Neuronal stem cell (in vitro differentiated cells): ENCODE results near the gene UBE2L3.
"Not testable (repeated sequence)": the region's sequence is repeated elsewhere in the genome, so short reads cannot be mapped to it uniquely, and the experiment has no call there.

ENCODE experiments used
- DNase-seq: peaks from one replicate; pipeline ENCODE4 v3.0.0-alpha.2; 2013; ENCODE audit warnings: low spot score
- H2AFZ ChIP-seq: one replicate; pipeline ENCODE4 v1.6.1; 2013; ENCODE audit warnings: mild to moderate bottlenecking, low read length, inconsistent platforms
- H2AK5ac ChIP-seq: 2 replicates; pipeline ENCODE4 v1.6.1; 2013; ENCODE audit warnings: low read depth, mild to moderate bottlenecking, inconsistent platforms, low read length, moderate library complexity, mixed read lengths
- H2BK120ac ChIP-seq: 2 replicates; pipeline ENCODE4 v1.6.1; 2013; ENCODE audit warnings: low read depth, mild to moderate bottlenecking, inconsistent platforms, low read length, moderate library complexity, mixed read lengths
- H2BK12ac ChIP-seq: one replicate; pipeline ENCODE4 v1.6.1; 2013; ENCODE audit warnings: low read length, inconsistent platforms
- H2BK15ac ChIP-seq: 2 replicates; pipeline ENCODE4 v1.6.1; 2013; ENCODE audit warnings: mild to moderate bottlenecking, low read length, inconsistent platforms, mixed read lengths
- H2BK5ac ChIP-seq: one replicate; pipeline ENCODE4 v1.6.1; 2013; ENCODE audit warnings: inconsistent platforms, mild to moderate bottlenecking, low read length, moderate library complexity
- H3K14ac ChIP-seq: one replicate; pipeline ENCODE4 v1.6.1; 2013; ENCODE audit warnings: low read length, inconsistent platforms
- H3K18ac ChIP-seq: 2 replicates; pipeline ENCODE4 v1.6.1; 2013; ENCODE audit warnings: low read length, inconsistent platforms
- H3K23ac ChIP-seq: 2 replicates; pipeline ENCODE4 v1.6.1; 2013; ENCODE audit warnings: low read depth, mild to moderate bottlenecking, mixed read lengths, low read length, inconsistent platforms; ENCODE audit not compliant: poor library complexity
- H3K27ac ChIP-seq: replicated peaks from 3 replicates; pipeline ENCODE4 v1.5.1; 2013; ENCODE audit warnings: low read length, inconsistent platforms
- H3K27me3 ChIP-seq, 3 experiments: 2 replicates each; pipeline ENCODE4 v1.6.1; 2013; ENCODE audit warnings: low read length in 3 of 3, mild to moderate bottlenecking in 2 of 3, inconsistent platforms in 1 of 3, low read depth in 1 of 3, mixed read lengths in 1 of 3, moderate library complexity in 1 of 3; ENCODE audit not compliant: control insufficient read depth in 3 of 3, insufficient read depth in 3 of 3
- H3K36me3 ChIP-seq, 2 donors: replicated peaks in 1 of 2; 2 replicates each; pipeline ENCODE4 v1.6.1; 2013; ENCODE audit warnings: low read length in 2 of 2; ENCODE audit not compliant: control insufficient read depth in 2 of 2, insufficient read depth in 2 of 2
- H3K4ac ChIP-seq: 2 replicates; pipeline ENCODE4 v1.6.1; 2013; ENCODE audit warnings: inconsistent platforms, mild to moderate bottlenecking, low read length, moderate library complexity
- H3K4me1 ChIP-seq, 2 donors: 1 replicate in 1 of 2; 2 replicates in 1 of 2; pipeline ENCODE4 v1.6.1; 2013; ENCODE audit warnings: low read length in 2 of 2, low read depth in 1 of 2; ENCODE audit not compliant: control insufficient read depth in 2 of 2, insufficient read depth in 1 of 2
- H3K4me2 ChIP-seq: one replicate; pipeline ENCODE4 v1.6.1; 2013; ENCODE audit warnings: mild to moderate bottlenecking, low read length, inconsistent platforms; ENCODE audit not compliant: insufficient read depth, poor library complexity, severe bottlenecking
- H3K4me3 ChIP-seq, 2 donors: 2 replicates each; pipeline ENCODE4 v1.5.1; 2013; ENCODE audit warnings: low read length in 2 of 2, mild to moderate bottlenecking in 2 of 2, inconsistent platforms in 1 of 2, moderate library complexity in 1 of 2
- H3K79me1 ChIP-seq: one replicate; pipeline ENCODE4 v1.6.1; 2013; ENCODE audit warnings: low read depth, mild to moderate bottlenecking, inconsistent platforms, low read length, moderate library complexity
- H3K9ac ChIP-seq: one replicate; pipeline ENCODE4 v1.6.1; 2013; ENCODE audit warnings: mild to moderate bottlenecking, low read depth, low read length, inconsistent platforms; ENCODE audit not compliant: poor library complexity
- H3K9me3 ChIP-seq, 2 donors: replicated peaks in 1 of 2; 2 replicates each; pipeline versions ENCODE3 to v1.6.1; 2013; ENCODE audit warnings: low read length in 2 of 2, mild to moderate bottlenecking in 2 of 2, inconsistent platforms in 1 of 2, low read depth in 1 of 2, mixed read lengths in 1 of 2, moderate library complexity in 1 of 2; ENCODE audit not compliant: control insufficient read depth in 2 of 2, insufficient read depth in 1 of 2
- H4K8ac ChIP-seq: one replicate; pipeline ENCODE4 v1.6.1; 2013; ENCODE audit warnings: low read depth, mild to moderate bottlenecking, inconsistent platforms, low read length, moderate library complexity
- H4K91ac ChIP-seq: one replicate; pipeline ENCODE4 v1.6.1; 2013; ENCODE audit warnings: low read length, low read depth, mild to moderate bottlenecking, inconsistent platforms; ENCODE audit not compliant: poor library complexity
- WGBS, 2 donors: extraction: QIAGEN DNeasy Blood & Tissue Kit; methylation state at CpG; one replicate each; pipeline ENCODE4 v1.1.7; 2013; ENCODE audit warnings: missing lambda C conversion rate in 2 of 2, mixed read lengths in 1 of 2; ENCODE audit not compliant: insufficient read length in 2 of 2, insufficient replicate concordance in 1 of 2; ENCODE audit errors: extremely low coverage in 2 of 2; 5-methylcytosine and 5-hydroxymethylcytosine counted together

Gene UBE2L3

DNA sequence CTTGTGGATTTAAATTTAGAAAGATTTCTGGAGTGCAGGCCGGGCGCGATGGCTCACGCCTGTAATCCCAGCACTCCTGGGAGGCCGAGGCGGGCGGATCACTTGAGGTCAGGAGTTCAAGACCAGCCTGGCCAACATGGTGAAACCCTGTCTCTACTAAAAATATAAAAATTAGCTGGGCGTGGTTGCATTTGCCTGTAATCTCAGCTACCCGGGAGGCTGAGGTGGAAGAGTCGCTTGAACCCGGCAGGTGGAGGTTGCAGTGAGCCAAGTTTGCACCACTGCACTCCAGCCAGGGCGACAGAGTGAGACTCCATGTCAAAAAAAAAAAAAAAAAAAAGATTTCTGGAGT, 1.5 kb downstream of the UBE2L3 start:
- H3K4me3 ChIP-seq = peak overlapping the region in 1 of 2 donors; percentile 98
- H2BK5ac ChIP-seq, H3K27me3 ChIP-seq, H3K9ac ChIP-seq, H2BK120ac ChIP-seq, H2BK15ac ChIP-seq, DNase-seq, H2AFZ ChIP-seq, H3K14ac ChIP-seq, H3K4ac ChIP-seq, H2AK5ac ChIP-seq, H4K91ac ChIP-seq, H3K9me3 ChIP-seq, H2BK12ac ChIP-seq, H4K8ac ChIP-seq, H3K18ac ChIP-seq, H3K27ac ChIP-seq: not testable (repeated sequence)
- peak overlapping the region; percentile 74 for H3K4me2 ChIP-seq
- peaks cover 13 to 14% of the 10 kb centered on the region in 2 donors for H3K4me1 ChIP-seq
- H3K79me1 ChIP-seq = peaks cover 12% of the 10 kb centered on the region
- peak overlapping the region; percentile 35 for H3K23ac ChIP-seq
- peaks cover 3 to 36% of the 10 kb centered on the region in 2 donors for H3K36me3 ChIP-seq
- no CpG with 5 or more reads among the region's 12 CpGs for WGBS, 2 donors

DNA sequence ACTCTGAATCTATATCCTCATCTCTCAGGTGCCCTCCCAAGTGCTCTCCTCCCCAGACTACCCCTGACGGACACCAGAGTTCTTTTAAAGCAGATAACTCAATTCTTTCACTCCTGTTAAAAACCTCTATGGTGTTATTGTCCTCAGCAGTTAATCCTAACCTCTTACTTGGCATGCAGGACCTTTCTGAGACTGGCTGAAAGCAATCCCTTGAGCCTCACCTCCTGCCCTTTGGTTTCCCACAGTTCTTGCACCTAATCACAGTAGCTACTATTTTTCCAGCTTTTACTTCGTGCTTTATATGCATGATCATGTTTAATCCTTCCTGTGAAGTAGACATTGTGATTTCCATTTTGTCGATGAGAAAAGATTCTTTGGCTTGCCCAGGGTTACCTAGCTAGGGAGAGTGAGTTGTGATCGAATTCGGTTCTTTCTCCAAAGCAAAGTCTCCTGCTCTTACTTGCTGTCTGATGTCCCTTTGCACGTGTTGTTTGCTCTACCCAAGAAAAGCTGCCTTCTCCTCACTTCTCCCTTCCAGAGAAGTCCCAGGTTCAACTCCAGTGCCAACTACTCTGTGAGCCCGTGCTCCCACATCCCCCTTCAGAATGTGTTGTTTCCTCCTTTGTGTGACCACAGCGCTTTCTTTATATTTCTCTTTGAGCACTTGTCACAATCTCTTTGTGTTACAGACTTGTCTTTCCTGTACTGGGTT, 2.1 kb downstream of the UBE2L3 start:
- Histone ChIP-seq H2AK5ac (no peak overlapping the region), H3K9ac (no peak overlapping the region), H3K14ac (no peak overlapping the region), H3K36me3 (peaks cover 3 to 40% of the 10 kb centered on the region in 2 donors), H3K4me3 (peak overlapping the region; percentile 15 to 98), H2AFZ (no peak overlapping the region), H3K18ac (no peak overlapping the region), H2BK120ac (no peak overlapping the region), H3K27ac (no peak overlapping the region), H4K8ac (no peak overlapping the region), H3K23ac (no peak overlapping the region), H3K27me3 (no peaks in the 10 kb centered on the region), H3K4me1 (peaks cover 13 to 14% of the 10 kb centered on the region in 2 donors), H2BK5ac (no peak overlapping the region), H2BK15ac (no peak overlapping the region), H2BK12ac (no peak overlapping the region), H4K91ac (no peak overlapping the region), H3K9me3 (no peaks in the 10 kb centered on the region), H3K4ac (no peak overlapping the region), H3K4me2 (no peak overlapping the region), H3K79me1 (peaks cover 16% of the 10 kb centered on the region)
- whole genome bisulfite sequencing, 2 donors = no CpG with 5 or more reads among the region's 8 CpGs
- DNase-seq = no peak

DNA sequence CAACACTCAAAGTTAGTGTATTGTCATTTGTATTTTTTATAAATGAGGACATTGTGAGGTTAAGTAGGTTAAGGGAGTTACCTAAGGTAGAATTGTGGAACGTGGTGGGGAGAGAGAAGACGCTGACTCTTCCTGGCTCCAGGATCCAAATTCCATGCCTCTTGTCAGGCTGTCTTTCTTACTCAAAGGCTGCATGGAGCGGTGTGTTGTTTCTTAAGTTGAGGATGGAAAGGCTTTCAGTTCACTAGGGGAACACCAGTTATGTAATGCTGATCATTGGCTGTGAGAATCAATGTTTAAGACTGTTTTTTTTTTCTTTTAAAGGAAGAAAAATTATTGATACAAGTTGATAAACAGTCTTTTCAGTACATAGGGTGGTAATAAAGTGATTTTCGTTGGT, 2.9 kb downstream of the UBE2L3 start:
- Histone ChIP-seq H3K9ac (no peak overlapping the region), H2AFZ (no peak overlapping the region), H3K27me3 (no peaks in the 10 kb centered on the region), H3K14ac (no peak overlapping the region), H2BK15ac (no peak overlapping the region), H4K91ac (no peak overlapping the region), H2AK5ac (no peak overlapping the region), H3K9me3 (no peaks in the 10 kb centered on the region), H2BK120ac (no peak overlapping the region), H3K36me3 (peaks cover 3 to 40% of the 10 kb centered on the region in 2 donors), H4K8ac (no peak overlapping the region), H3K4me2 (no peak overlapping the region), H3K79me1 (peaks cover 16% of the 10 kb centered on the region), H3K23ac (no peak overlapping the region), H3K4me1 (peaks cover 13 to 14% of the 10 kb centered on the region in 2 donors), H3K27ac (no peak overlapping the region), H3K4ac (no peak overlapping the region), H2BK12ac (no peak overlapping the region), H2BK5ac (no peak overlapping the region), H3K18ac (no peak overlapping the region), H3K4me3 (no peak overlapping the region)
- 100% methylated on average over 1 of the region's 4 CpGs; no CpG with 5 or more reads in 1 of the 2 donors for WGBS, 2 donors
- no peak for DNase-seq

DNA sequence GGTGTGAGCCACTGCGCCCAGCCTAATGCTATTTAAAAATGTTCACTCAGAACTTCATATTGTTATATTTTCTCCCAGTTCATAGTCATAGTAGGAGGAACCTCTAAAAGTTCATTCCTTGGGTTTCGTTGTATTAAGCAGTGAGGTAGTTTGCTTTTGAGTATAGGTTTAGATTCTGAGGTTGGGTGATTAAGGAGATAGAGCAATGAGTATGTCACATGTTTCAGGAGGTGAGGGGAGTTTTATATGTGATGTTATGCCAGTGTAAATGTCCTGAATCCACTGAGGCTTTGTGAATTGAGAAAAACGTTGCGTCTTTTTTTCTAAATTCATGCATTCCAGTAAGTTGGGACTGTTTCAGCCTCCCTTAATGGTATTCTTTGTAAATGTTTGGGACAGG, 4.2 kb downstream of the UBE2L3 start:
- H3K9me3 ChIP-seq = no peaks in the 10 kb centered on the region
- H3K36me3 ChIP-seq = peaks cover 3 to 40% of the 10 kb centered on the region in 2 donors
- H2BK120ac ChIP-seq = no peak overlapping the region
- no peak overlapping the region for H2AFZ ChIP-seq
- no peak overlapping the region for H2AK5ac ChIP-seq
- WGBS, 2 donors = no CpG with 5 or more reads among the region's 4 CpGs
- no peak overlapping the region for H3K9ac ChIP-seq
- H3K27me3 ChIP-seq = no peaks in the 10 kb centered on the region
- H3K18ac ChIP-seq = no peak overlapping the region
- H2BK5ac ChIP-seq = no peak overlapping the region
- no peak overlapping the region for H3K27ac ChIP-seq
- H4K8ac ChIP-seq = no peak overlapping the region
- no peak overlapping the region for H3K14ac ChIP-seq
- H2BK15ac ChIP-seq = no peak overlapping the region
- H2BK12ac ChIP-seq = no peak overlapping the region
- peaks cover 13 to 14% of the 10 kb centered on the region in 2 donors for H3K4me1 ChIP-seq
- H3K79me1 ChIP-seq = peaks cover 16% of the 10 kb centered on the region
- DNase-seq = no peak
- no peak overlapping the region for H3K4me3 ChIP-seq
- no peak overlapping the region for H3K4me2 ChIP-seq
- H4K91ac ChIP-seq = no peak overlapping the region
- H3K4ac ChIP-seq = no peak overlapping the region
- no peak overlapping the region for H3K23ac ChIP-seq
